Stimulated activated CD4-positive, alpha-beta T cell treated with anti-CD3 and anti-CD28 coated beads, Interleukin-2, amount 100 ng/mL, for 48 hours (primary cell): Measurements from ENCODE around the gene PHETA1.

ENCODE experiments used
- DNase-seq, 2 donors: peaks; one replicate each; pipeline ENCODE4 v3.0.0-alpha.2; 2020

Gene PHETA1, protein sequence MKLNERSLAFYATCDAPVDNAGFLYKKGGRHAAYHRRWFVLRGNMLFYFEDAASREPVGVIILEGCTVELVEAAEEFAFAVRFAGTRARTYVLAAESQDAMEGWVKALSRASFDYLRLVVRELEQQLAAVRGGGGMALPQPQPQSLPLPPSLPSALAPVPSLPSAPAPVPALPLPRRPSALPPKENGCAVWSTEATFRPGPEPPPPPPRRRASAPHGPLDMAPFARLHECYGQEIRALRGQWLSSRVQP

DNA sequence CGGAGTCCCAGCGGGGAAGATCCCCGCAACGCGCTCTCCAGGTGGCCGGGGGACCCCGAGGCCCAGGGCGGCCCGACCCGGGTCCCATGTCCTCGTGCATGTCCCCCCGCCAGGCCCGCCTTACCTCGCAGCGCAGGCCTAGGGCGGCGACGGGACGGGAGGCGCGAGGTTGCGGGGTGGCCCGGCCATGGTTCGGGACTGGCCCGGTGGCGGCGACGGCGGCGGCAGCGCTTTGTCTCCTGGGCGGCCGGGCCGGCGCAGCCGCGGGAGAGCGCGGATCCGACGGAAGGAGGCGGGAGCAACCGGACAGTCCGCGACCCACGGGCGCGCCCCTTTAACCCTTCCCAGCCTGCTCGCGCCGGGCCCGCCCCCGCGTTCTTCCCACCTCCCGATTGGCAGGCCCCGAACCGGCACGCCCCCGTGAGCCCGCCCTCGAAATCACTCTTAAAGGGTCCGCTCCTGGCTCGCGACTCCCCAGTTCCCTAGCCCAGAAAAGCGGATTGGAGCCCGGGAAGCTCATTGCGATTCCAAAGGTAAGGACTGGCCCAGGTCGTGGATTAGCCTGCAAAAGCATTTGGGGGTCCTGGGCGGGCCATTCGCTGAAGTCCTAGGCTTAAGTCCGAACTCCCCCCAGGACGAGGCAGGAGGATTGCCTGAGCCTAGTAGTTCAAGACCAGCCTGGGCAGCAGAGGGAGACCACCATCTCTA, at the start of gene PHETA1:
Gene PHETA1, minus strand, starts transcription at position 308 of the 708 bp plus-strand sequence. CDS start 5,668 bp downstream, outside the sequence.
- peak; percentile 76 to 79 for DNase-seq

DNA sequence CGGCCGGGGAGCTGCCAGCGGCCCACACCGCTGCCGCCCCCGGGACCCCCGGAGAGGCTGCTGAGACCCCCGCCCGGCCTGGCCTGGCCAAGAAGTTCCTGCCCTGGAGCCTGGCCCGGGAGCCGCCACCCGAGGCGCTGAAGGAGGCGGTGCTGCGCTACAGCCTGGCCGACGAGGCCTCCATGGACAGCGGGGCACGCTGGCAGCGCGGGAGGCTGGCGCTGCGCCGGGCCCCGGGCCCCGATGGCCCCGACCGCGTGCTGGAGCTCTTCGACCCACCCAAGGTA, 49.6 kb upstream of the PHETA1 start:
- DNase-seq, result no peak

DNA sequence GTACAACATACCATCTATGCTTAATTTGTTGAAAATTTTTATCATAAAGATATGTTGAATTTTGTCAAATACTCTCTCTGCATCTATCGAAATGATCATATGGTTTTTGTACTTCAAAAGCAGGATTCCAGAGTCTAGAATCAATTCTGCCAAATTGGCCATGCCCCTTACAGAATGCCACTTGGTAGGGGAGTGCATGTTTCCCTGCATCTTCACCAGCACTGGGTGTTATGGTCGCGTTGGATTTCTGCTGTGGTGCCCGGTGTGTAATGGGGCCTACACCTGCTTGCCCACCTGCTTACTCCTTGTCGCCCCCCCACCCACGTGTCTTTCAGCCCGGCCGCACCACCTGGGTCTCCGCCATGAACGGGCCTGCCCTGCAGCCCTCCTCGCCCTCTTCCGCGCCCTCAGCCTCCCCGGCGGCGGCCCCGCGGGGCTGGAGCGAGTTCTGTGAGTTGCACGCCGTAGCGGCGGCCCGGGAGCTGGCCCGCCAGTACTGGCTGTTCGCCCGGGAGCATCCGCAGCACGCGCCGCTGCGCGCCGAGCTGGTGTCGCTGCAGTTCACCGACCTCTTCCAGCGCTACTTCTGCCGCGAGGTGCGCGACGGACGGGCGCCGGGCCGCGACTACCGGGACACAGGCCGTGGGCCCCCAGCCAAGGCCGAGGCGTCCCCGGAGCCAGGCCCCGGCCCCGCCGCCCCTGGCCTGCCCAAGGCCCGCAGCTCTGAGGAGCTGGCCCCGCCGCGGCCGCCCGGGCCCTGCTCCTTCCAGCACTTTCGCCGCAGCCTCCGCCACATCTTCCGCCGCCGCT, 49.1 kb upstream of the PHETA1 start:
- DNase-seq, result no peak

DNA sequence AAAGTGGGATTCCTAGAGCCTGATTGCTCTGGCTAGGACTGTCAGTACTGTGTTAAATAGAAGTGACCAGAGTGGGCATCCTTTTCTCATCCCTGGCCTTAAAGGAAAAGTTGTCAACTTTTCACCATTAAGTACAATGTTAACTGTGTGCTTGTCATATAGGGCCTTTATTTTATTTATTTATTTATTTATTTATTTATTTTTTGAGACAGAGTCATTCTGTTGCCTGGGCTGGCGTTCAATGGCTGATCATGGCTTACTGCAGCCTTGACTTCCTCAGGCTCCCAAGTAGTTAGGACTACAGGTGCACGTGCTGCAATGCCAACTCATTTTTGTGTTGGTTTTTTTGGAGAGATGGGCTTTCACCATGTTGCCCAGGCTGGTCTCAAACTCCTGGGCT, 48.4 kb upstream of the PHETA1 start:
- DNase-seq, result no peak

- DNase-seq, result no peak
These were observed 45.9 kb upstream of the PHETA1 start for GRCh38 chr12:111414711-111415252.

DNA sequence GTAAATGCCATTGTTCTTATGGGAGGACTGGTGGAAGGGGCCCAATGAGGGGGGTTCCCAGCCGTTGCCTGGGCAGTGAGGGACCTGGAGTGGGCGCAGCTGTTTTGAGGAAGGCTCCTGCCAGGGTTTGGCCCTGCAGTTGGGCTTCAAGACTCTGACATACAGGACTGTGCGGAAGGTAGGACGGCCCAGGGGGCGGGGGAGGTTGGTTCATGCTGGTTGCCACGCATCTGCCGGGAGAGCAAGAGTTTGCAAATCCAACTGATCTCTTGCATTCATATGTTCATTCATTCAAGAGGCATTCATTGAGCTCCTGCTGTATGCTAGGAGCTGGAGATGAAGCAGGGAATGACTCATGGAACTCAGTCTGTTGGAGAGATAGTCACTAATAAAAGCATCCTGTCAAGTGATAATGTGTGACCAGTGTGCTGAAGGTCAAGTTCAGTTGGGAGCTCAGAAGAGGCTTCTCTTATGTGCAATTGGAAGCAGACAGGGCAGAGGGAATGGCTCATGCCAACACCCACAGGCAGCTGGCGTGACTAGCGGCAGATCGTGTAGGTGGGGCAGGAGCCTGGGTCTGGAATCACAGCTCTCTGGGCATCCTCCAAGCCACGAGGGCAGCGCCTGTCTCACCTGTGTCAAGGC, 44.7 kb upstream of the PHETA1 start:
- DNase-seq, result no peak

GRCh38 chr12:111412830-111413441, 44.0 kb upstream of the PHETA1 start:
- DNase-seq, result no peak

- no peak for DNase-seq
These were observed 43.3 kb upstream of the PHETA1 start for GRCh38 chr12:111412007-111412829.

GRCh38 chr12:111411185-111411764, 42.4 kb upstream of the PHETA1 start:
- DNase-seq, result no peak

GRCh38 chr12:111410431-111411184, 41.7 kb upstream of the PHETA1 start:
- DNase-seq, result no peak

- no peak for DNase-seq
These were observed 41.0 kb upstream of the PHETA1 start for GRCh38 chr12:111409780-111410430.

DNA sequence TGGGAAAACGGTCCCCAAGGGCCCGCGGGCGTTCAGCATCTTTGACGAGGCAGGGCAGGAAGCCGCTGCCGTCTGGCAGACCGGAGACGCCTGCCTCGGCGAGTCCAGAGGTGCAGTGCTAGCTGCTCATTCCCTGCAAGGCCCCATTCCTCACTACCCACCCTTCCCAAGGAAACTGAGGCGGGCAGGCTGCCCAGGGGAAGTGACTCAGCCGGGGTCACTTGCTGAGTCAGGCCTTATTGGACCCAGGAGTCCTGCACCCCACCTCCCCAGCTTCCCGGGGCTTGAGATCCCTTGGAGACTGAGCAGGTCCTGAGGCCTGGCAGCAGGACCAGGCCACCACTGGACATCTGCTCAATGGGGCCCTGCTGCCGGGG, 40.5 kb upstream of the PHETA1 start:
- DNase-seq, result no peak

DNA sequence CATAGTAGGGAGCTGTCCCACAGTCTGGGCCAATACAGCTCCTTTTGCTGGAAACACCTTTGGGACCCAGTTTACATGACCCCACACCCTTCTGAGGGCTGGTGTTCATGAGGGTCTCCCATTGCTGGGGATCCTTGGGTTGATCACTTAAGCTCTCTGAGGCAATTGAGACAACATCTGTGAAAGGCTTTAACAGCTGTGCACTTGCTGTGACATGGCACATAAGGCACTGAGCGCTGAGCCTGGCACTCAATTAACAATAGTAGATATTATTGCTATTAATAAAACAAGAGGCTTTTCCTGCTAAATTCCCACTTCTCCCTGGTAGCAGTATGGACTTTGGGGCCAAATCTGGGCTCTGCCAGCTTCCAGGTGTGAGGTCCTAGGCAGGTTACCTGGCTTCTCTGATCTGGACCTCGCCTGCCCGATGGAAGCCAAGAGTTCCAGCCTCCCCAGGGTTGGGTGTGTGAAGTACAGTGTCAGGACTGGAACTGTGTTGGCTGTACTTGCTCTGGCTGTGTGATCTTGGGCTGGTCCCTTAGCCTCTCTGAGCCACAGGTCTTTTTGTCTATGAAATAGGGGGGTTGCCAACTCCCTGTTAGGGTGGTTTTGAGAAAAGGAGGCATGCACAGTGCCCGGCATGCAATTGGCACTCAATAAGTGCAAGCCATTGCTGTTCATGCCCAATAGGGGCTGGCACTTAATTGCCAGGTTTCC, 39.9 kb upstream of the PHETA1 start:
- no peak for DNase-seq

- no peak for DNase-seq
These were observed 39.2 kb upstream of the PHETA1 start for GRCh38 chr12:111408116-111408440.

- DNase-seq, result no peak
These were observed 38.7 kb upstream of the PHETA1 start for GRCh38 chr12:111407377-111408115.

GRCh38 chr12:111406474-111407376, 37.8 kb upstream of the PHETA1 start:
- DNase-seq, result peak in 1 of 2 donors; percentile 44

GRCh38 chr12:111405859-111406473, 37.1 kb upstream of the PHETA1 start, which contains the start of gene SH2B3:
TSS of gene SH2B3 (plus strand) at chr12:111405923. CDS start at chr12:111418146, 12,223 bp downstream.
- peak in 1 of 2 donors; percentile 59 for DNase-seq
